ENCODE measurements around the gene PLXNB2. TPM values are rescaled to one million over a fixed set of nuclear protein-coding genes. Genes with fewer than 3 reads are reported as not detected.
A peak's percentile ranks its signal among the peaks of the same experiment; 100 is the strongest.

Gene PLXNB2
- total and polyA plus RNA-seq, 2 donors (not counting 1 experiment from before 2014, with no cell fraction given), result 62.7 to 209 TPM

GRCh38 chr22:50305923-50306566, 1.4 kb downstream of the PLXNB2 start:
- peak overlapping the region; percentile 81 for H3K9ac ChIP-seq (ENCODE audit: insufficient read depth, low read length)
- H3K27me3 ChIP-seq (ENCODE audit: control insufficient read depth, insufficient read depth, low read length), result no peaks in the 10 kb centered on the region
- peaks cover 53% of the 10 kb centered on the region for H3K4me1 ChIP-seq (ENCODE audit: control insufficient read depth, extremely low read depth, insufficient read depth, low read length)
- H2AFZ ChIP-seq (ENCODE audit: low read length), result no peak overlapping the region
- H3K79me2 ChIP-seq (ENCODE audit: control insufficient read depth, insufficient read depth, low read length), result peaks cover 56% of the 10 kb centered on the region
- H3K36me3 ChIP-seq (ENCODE audit: control insufficient read depth, insufficient read depth, low read length), result peaks cover 11% of the 10 kb centered on the region
- H3K9me3 ChIP-seq (ENCODE audit: control insufficient read depth, insufficient read depth, low read depth, low read length), result no peaks in the 10 kb centered on the region
- H4K20me1 ChIP-seq (ENCODE audit: control insufficient read depth, extremely low read depth, insufficient read depth, low read length), result no peaks in the 10 kb centered on the region
- peak overlapping the region; percentile 72 to 96 (median 75) for H3K4me3 ChIP-seq (replicated peaks in 1 of 4; ENCODE audit: control extremely low read depth in 1 of 4, insufficient read depth in 1 of 4, low read depth in 3 of 4, low read length in 4 of 4)
- peak overlapping the region; percentile 95 for H3K4me2 ChIP-seq (ENCODE audit: extremely low read depth, insufficient read depth, low read length)
- TF ChIP-seq CTCF (conservative IDR thresholded peaks at IDR 0.05 in 1 of 2, IDR thresholded peaks at IDR 0.05 in 1 of 2; ENCODE audit: low read depth in 1 of 2, low read length in 2 of 2) (no peak), EZH2 (IDR thresholded peaks at IDR 0.05; ENCODE audit: low read length, missing control alignments) (no peak)
- DNase-seq (ENCODE audit: low read depth in 2 of 2), result peak; percentile 92 to 96
- peak overlapping the region; percentile 83 for H3K27ac ChIP-seq (ENCODE audit: insufficient read depth, low read length)

DNA sequence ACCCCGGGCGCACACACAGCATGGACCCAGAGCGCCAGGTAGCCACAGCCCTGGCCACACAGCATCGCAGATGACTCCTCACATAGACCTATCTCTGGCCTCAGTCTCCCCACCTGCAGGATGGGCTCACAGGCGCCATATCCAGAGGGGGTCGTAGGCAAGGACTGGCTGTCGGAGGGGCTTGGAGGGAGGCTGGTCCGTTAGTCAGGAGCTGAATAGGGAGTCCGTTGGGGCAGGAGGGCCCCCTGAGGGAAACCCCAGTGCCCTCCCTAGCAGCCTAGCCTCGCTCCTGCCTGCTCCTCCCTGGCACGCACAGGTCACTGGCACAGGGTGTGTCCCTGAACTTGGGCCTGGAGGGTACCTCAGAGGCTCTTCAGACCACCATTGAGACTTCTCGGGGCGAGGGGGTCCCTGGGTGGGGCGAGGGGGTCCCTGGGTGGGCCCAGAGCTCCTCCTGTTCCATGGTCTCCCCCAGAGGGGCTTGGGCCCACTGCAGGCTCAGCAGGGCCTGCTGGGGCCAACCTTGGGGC, 2.0 kb downstream of the PLXNB2 start:
- no peak overlapping the region for H2AFZ ChIP-seq (ENCODE audit: low read length)
- no peaks in the 10 kb centered on the region for H3K27me3 ChIP-seq (ENCODE audit: control insufficient read depth, insufficient read depth, low read length)
- H3K4me3 ChIP-seq (replicated peaks in 1 of 4; ENCODE audit: control extremely low read depth in 1 of 4, insufficient read depth in 1 of 4, low read depth in 3 of 4, low read length in 4 of 4), result peak overlapping the region; percentile 72 to 96 (median 75)
- H3K9me3 ChIP-seq (ENCODE audit: control insufficient read depth, insufficient read depth, low read depth, low read length), result no peaks in the 10 kb centered on the region
- no peak for DNase-seq (ENCODE audit: low read depth in 2 of 2)
- no peak for TF ChIP-seq CTCF (conservative IDR thresholded peaks at IDR 0.05 in 1 of 2, IDR thresholded peaks at IDR 0.05 in 1 of 2; ENCODE audit: low read depth in 1 of 2, low read length in 2 of 2)
- no peak for TF ChIP-seq EZH2 (IDR thresholded peaks at IDR 0.05; ENCODE audit: low read length, missing control alignments)
- H4K20me1 ChIP-seq (ENCODE audit: control insufficient read depth, extremely low read depth, insufficient read depth, low read length), result no peaks in the 10 kb centered on the region
- peaks cover 62% of the 10 kb centered on the region for H3K79me2 ChIP-seq (ENCODE audit: control insufficient read depth, insufficient read depth, low read length)
- peaks cover 13% of the 10 kb centered on the region for H3K36me3 ChIP-seq (ENCODE audit: control insufficient read depth, insufficient read depth, low read length)
- peak overlapping the region; percentile 48 for H3K9ac ChIP-seq (ENCODE audit: insufficient read depth, low read length)
- H3K4me1 ChIP-seq (ENCODE audit: control insufficient read depth, extremely low read depth, insufficient read depth, low read length), result peaks cover 56% of the 10 kb centered on the region
- H3K4me2 ChIP-seq (ENCODE audit: extremely low read depth, insufficient read depth, low read length), result peak overlapping the region; percentile 95
- H3K27ac ChIP-seq (ENCODE audit: insufficient read depth, low read length), result peak overlapping the region; percentile 78

GRCh38 chr22:50304528-50305392, 2.7 kb downstream of the PLXNB2 start:
- no peak for TF ChIP-seq CTCF (conservative IDR thresholded peaks at IDR 0.05 in 1 of 2, IDR thresholded peaks at IDR 0.05 in 1 of 2; ENCODE audit: low read depth in 1 of 2, low read length in 2 of 2)
- no peak for TF ChIP-seq EZH2 (IDR thresholded peaks at IDR 0.05; ENCODE audit: low read length, missing control alignments)
- peak overlapping the region; percentile 72 to 96 (median 75) for H3K4me3 ChIP-seq (replicated peaks in 1 of 4; ENCODE audit: control extremely low read depth in 1 of 4, insufficient read depth in 1 of 4, low read depth in 3 of 4, low read length in 4 of 4)
- no peak overlapping the region for H2AFZ ChIP-seq (ENCODE audit: low read length)
- H3K9ac ChIP-seq (ENCODE audit: insufficient read depth, low read length), result peak overlapping the region; percentile 48
- peak overlapping the region; percentile 78 for H3K27ac ChIP-seq (ENCODE audit: insufficient read depth, low read length)
- H3K27me3 ChIP-seq (ENCODE audit: control insufficient read depth, insufficient read depth, low read length), result no peaks in the 10 kb centered on the region
- H3K4me1 ChIP-seq (ENCODE audit: control insufficient read depth, extremely low read depth, insufficient read depth, low read length), result peaks cover 57% of the 10 kb centered on the region
- H3K79me2 ChIP-seq (ENCODE audit: control insufficient read depth, insufficient read depth, low read length), result peaks cover 68% of the 10 kb centered on the region
- peak overlapping the region; percentile 95 for H3K4me2 ChIP-seq (ENCODE audit: extremely low read depth, insufficient read depth, low read length)
- peak; percentile 34 to 62 for DNase-seq (ENCODE audit: low read depth in 2 of 2)
- no peaks in the 10 kb centered on the region for H4K20me1 ChIP-seq (ENCODE audit: control insufficient read depth, extremely low read depth, insufficient read depth, low read length)
- no peaks in the 10 kb centered on the region for H3K9me3 ChIP-seq (ENCODE audit: control insufficient read depth, insufficient read depth, low read depth, low read length)
- peaks cover 13% of the 10 kb centered on the region for H3K36me3 ChIP-seq (ENCODE audit: control insufficient read depth, insufficient read depth, low read length)
